Calu3 (cell line): ENCODE results near the gene ATP6AP2. TPM values are rescaled to one million over a fixed set of nuclear protein-coding genes. Genes with fewer than 3 reads are reported as not detected.

Experiments
- BruUV-seq: library from RNA; stranded (reverse); fragments of 400-500 nt; replicated peaks from 2 replicates; lab custom pipeline; 2021; lab: Mats Ljungman, UMichigan
- CTCF ChIA-PET: fragments of 300-600 bp; sonication (Branson Sonifier 250); formaldehyde crosslinking; loops from one replicate; lab custom pipeline; 2022; ENCODE audit warnings: antibody characterized with exemption; lab: Charles Lee
- DNase-seq: peaks from one replicate; pipeline ENCODE4 v3.0.0; 2022
- H3K27ac Mint-ChIP-seq: one replicate; pipeline ENCODE4 v1.8.0; 2022; ENCODE audit warnings: mixed read lengths; ENCODE audit not compliant: unreplicated experiment
- H3K27me3 Mint-ChIP-seq: one replicate; pipeline ENCODE4 v1.8.0; 2022; ENCODE audit warnings: mixed read lengths; ENCODE audit not compliant: unreplicated experiment
- H3K36me3 Mint-ChIP-seq: one replicate; pipeline ENCODE4 v1.8.0; 2022; ENCODE audit warnings: mild to moderate bottlenecking, moderate library complexity, mixed read lengths; ENCODE audit not compliant: insufficient read depth, unreplicated experiment
- H3K4me1 Mint-ChIP-seq: one replicate; pipeline ENCODE4 v1.8.0; 2022; ENCODE audit warnings: mild to moderate bottlenecking, low read depth, mixed read lengths; ENCODE audit not compliant: unreplicated experiment
- H3K4me3 Mint-ChIP-seq: one replicate; pipeline ENCODE4 v1.8.0; 2022; ENCODE audit warnings: mild to moderate bottlenecking, low read depth, moderate library complexity, mixed read lengths; ENCODE audit not compliant: unreplicated experiment
- H3K9me3 Mint-ChIP-seq: one replicate; pipeline ENCODE4 v1.8.0; 2022; ENCODE audit warnings: low read depth, mixed read lengths; ENCODE audit not compliant: unreplicated experiment
- intact Hi-C: fragments of 100-400 bp; cut with micrococcal nuclease; formaldehyde crosslinking; loops from one replicate; pipeline ENCODE4 v1.10.0; 2022; ENCODE audit not compliant: unreplicated experiment
- total RNA-seq: library from RNA; stranded (reverse); gene quantifications from 2 replicates; pipeline ENCODE4 v1.2.3, GENCODE V29; 2022
- TF ChIP-seq, protein P1 (sequence below): fragments of 200-600 bp; IDR thresholded peaks from one replicate; pipeline ENCODE4 v1.8.0; 2022; ENCODE audit warnings: antibody characterized with exemption; ENCODE audit not compliant: unreplicated experiment

ATP6AP2 gene
- total RNA-seq, 1 experiment from 2014 or later: 167 TPM

GRCh38 chrX:40538406-40538805 lies 42.4 kb upstream of the ATP6AP2 start:
- intact Hi-C loops: no loop called here
- no peaks in the 10 kb centered on the region for H3K9me3 Mint-ChIP-seq
- H3K36me3 Mint-ChIP-seq: no peaks in the 10 kb centered on the region
- H3K4me3 Mint-ChIP-seq: no peak overlapping the region
- CTCF ChIA-PET: no interaction called here
- no TSS peak for BruUV-seq
- H3K27ac Mint-ChIP-seq: no peak overlapping the region
- H3K4me1 Mint-ChIP-seq: no peaks in the 10 kb centered on the region
- TF ChIP-seq, protein P1, sequence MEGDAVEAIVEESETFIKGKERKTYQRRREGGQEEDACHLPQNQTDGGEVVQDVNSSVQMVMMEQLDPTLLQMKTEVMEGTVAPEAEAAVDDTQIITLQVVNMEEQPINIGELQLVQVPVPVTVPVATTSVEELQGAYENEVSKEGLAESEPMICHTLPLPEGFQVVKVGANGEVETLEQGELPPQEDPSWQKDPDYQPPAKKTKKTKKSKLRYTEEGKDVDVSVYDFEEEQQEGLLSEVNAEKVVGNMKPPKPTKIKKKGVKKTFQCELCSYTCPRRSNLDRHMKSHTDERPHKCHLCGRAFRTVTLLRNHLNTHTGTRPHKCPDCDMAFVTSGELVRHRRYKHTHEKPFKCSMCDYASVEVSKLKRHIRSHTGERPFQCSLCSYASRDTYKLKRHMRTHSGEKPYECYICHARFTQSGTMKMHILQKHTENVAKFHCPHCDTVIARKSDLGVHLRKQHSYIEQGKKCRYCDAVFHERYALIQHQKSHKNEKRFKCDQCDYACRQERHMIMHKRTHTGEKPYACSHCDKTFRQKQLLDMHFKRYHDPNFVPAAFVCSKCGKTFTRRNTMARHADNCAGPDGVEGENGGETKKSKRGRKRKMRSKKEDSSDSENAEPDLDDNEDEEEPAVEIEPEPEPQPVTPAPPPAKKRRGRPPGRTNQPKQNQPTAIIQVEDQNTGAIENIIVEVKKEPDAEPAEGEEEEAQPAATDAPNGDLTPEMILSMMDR: no peak
- H3K27me3 Mint-ChIP-seq: peaks cover 69% of the 10 kb centered on the region
- no peak for DNase-seq

- peaks cover 69% of the 10 kb centered on the region for H3K27me3 Mint-ChIP-seq
- H3K36me3 Mint-ChIP-seq: no peaks in the 10 kb centered on the region
- TF ChIP-seq, protein P1: no peak
- H3K27ac Mint-ChIP-seq: no peak overlapping the region
- intact Hi-C loops: no loop called here
- CTCF ChIA-PET: no interaction called here
- H3K4me3 Mint-ChIP-seq: no peak overlapping the region
- no peaks in the 10 kb centered on the region for H3K9me3 Mint-ChIP-seq
- H3K4me1 Mint-ChIP-seq: no peaks in the 10 kb centered on the region
- DNase-seq: peak; percentile 2
- BruUV-seq: no TSS peak
These were observed 41.3 kb upstream of the ATP6AP2 start for GRCh38 chrX:40539214-40540142.

DNA sequence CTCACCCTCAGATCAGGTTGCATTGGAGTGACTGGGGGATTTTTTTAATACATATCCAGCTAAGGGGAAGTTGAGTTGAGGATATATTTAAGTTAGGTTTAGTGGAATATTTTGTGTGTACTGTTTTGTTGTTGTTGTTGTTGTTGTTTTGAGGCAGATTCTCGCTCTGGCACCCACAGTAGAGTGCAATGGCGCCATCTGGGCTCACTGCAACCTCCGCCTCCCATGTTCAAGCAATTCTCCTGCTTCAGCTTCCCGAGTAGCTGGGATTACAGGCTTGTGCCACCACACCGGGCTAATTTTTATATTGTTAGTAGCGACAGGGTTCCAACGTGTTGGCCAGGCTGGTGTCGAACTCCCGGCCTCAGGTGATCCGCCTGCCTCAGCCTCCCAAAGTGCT lies 38.6 kb upstream of the ATP6AP2 start:
- TF ChIP-seq, protein P1: no peak
- Mint-ChIP-seq H3K4me3 (no peak overlapping the region), H3K36me3 (no peaks in the 10 kb centered on the region), H3K4me1 (no peaks in the 10 kb centered on the region), H3K27ac (no peak overlapping the region), H3K27me3 (peaks cover 45% of the 10 kb centered on the region), H3K9me3 (no peaks in the 10 kb centered on the region)
- CTCF ChIA-PET: no interaction called here
- intact Hi-C loops: no loop called here
- no TSS peak for BruUV-seq
- peak; percentile 5 for DNase-seq

GRCh38 chrX:40542972-40543371 lies 37.8 kb upstream of the ATP6AP2 start:
- no peaks in the 10 kb centered on the region for H3K4me1 Mint-ChIP-seq
- H3K4me3 Mint-ChIP-seq: no peak overlapping the region
- peaks cover 37% of the 10 kb centered on the region for H3K27me3 Mint-ChIP-seq
- H3K9me3 Mint-ChIP-seq: no peaks in the 10 kb centered on the region
- H3K27ac Mint-ChIP-seq: no peak overlapping the region
- TF ChIP-seq, protein P1: no peak
- H3K36me3 Mint-ChIP-seq: no peaks in the 10 kb centered on the region
- CTCF ChIA-PET: interaction anchor here (1.3 kb wide), 2 partner anchors 30 to 251 kb away, joined by 7 to 9 read pairs; no protein-coding TSS in a partner anchor
- intact Hi-C loops: no loop called here
- BruUV-seq: no TSS peak
- no peak for DNase-seq
